Lower leg skin (tissue), 3 donors: Measurements from ENCODE around the gene IL1RAPL1.

Experiments used
- CTCF ChIP-seq, 3 donors: fragments of 450-650 bp; IDR thresholded peaks; one replicate each; pipeline ENCODE4 v1.5.1; 2016; ENCODE audit warnings: antibody characterized with exemption in 3 of 3, mild to moderate bottlenecking in 3 of 3, moderate library complexity in 2 of 3
- POLR2A ChIP-seq, 2 donors: fragments of 450-650 bp; IDR thresholded peaks; one replicate each; pipeline ENCODE4 v1.6.1; 2016 to 2017; ENCODE audit warnings: antibody characterized with exemption in 2 of 2, mild to moderate bottlenecking in 1 of 2, moderate library complexity in 1 of 2

- no peak for TF ChIP-seq CTCF (IDR thresholded peaks at IDR 0.05)
- no peak for TF ChIP-seq POLR2A (IDR thresholded peaks at IDR 0.05)
Measured at GRCh38 chrX:29617725-29618124, 1030.5 kb downstream of the IL1RAPL1 start.
